HK-2 (cell line): ENCODE results near the gene ZNF280C.

Experiments used
- DNase-seq: peaks from one replicate; pipeline ENCODE4 v3.0.0-alpha.2; 2018; ENCODE audit not compliant: unreplicated experiment

The ZNF280C gene

GRCh38 chrX:130179170-130179569 lies 89.5 kb downstream of the ZNF280C start:
- DNase-seq, result no peak

GRCh38 chrX:130176942-130177341 lies 91.8 kb downstream of the ZNF280C start:
- no peak for DNase-seq

- DNase-seq, result no peak
These were observed 92.3 kb downstream of the ZNF280C start for GRCh38 chrX:130176354-130176776.

- no peak for DNase-seq
These were observed 93.8 kb downstream of the ZNF280C start for GRCh38 chrX:130174937-130175336.

GRCh38 chrX:130174045-130174704 lies 94.5 kb downstream of the ZNF280C start:
- DNase-seq, result no peak

GRCh38 chrX:130173190-130173895 lies 95.4 kb downstream of the ZNF280C start:
- peak; percentile 39 for DNase-seq

- no peak for DNase-seq
These were observed 96.4 kb downstream of the ZNF280C start for GRCh38 chrX:130172127-130172845.

GRCh38 chrX:130171446-130172126 lies 97.1 kb downstream of the ZNF280C start, which contains the start of gene RAB33A:
Gene RAB33A (plus strand): TSS chrX:130171962. CDS start chrX:130172063, 101 bp downstream.
- DNase-seq, result no peak

- no peak for DNase-seq
These were observed 97.8 kb downstream of the ZNF280C start for GRCh38 chrX:130170752-130171445.

GRCh38 chrX:130167040-130167439 lies 101.7 kb downstream of the ZNF280C start:
- DNase-seq, result no peak

GRCh38 chrX:130166503-130166777 lies 102.3 kb downstream of the ZNF280C start:
- DNase-seq, result no peak

GRCh38 chrX:130165703-130166502 lies 102.8 kb downstream of the ZNF280C start, which contains the start of gene AIFM1:
Gene AIFM1 (minus strand): TSS chrX:130165841. CDS start chrX:130165656, 185 bp downstream.
- DNase-seq, result peak; percentile 94

- no peak for DNase-seq
These were observed 103.5 kb downstream of the ZNF280C start for GRCh38 chrX:130165181-130165702.

GRCh38 chrX:130163398-130163797 lies 105.3 kb downstream of the ZNF280C start:
- no peak for DNase-seq

GRCh38 chrX:130162094-130162735 lies 106.5 kb downstream of the ZNF280C start:
- no peak for DNase-seq

GRCh38 chrX:130159776-130160175 lies 108.9 kb downstream of the ZNF280C start:
- no peak for DNase-seq

- DNase-seq, result no peak
These were observed 110.4 kb downstream of the ZNF280C start for GRCh38 chrX:130158311-130158710.

GRCh38 chrX:130155564-130155963 lies 113.1 kb downstream of the ZNF280C start:
- DNase-seq, result no peak
